MM.1S (cell line): ENCODE measurements around the gene SMIM33.

ENCODE experiments used
- DNase-seq: peaks from one replicate; pipeline ENCODE4 v3.0.0-alpha.2; 2015
- H2AFZ ChIP-seq: fragments of 300-600 bp; sonication (generic); 2 replicates; pipeline ENCODE4 v1.6.0; 2016; ENCODE audit warnings: antibody characterized with exemption, low read length
- H3F3A ChIP-seq: fragments of 300-600 bp; sonication (generic); 2 replicates; pipeline ENCODE4 v1.6.1; 2016; ENCODE audit warnings: mild to moderate bottlenecking, antibody characterized with exemption, low read length, moderate library complexity, mixed read lengths; ENCODE audit not compliant: insufficient read depth
- H3K27ac ChIP-seq: fragments of 300-600 bp; sonication (generic); 2 replicates; pipeline ENCODE4 v1.5.1; 2016; ENCODE audit warnings: mild to moderate bottlenecking, low read length
- H3K27me3 ChIP-seq: fragments of 300-600 bp; sonication (generic); replicated peaks from 2 replicates; pipeline ENCODE4 v1.6.0; 2016; ENCODE audit warnings: low read length; ENCODE audit not compliant: insufficient read depth
- H3K36me3 ChIP-seq: fragments of 300-600 bp; sonication (generic); replicated peaks from 2 replicates; pipeline ENCODE4 v1.6.1; 2016; ENCODE audit warnings: mild to moderate bottlenecking, low read length, mixed read lengths; ENCODE audit not compliant: insufficient read depth
- H3K4me1 ChIP-seq: fragments of 300-600 bp; sonication (generic); 2 replicates; pipeline ENCODE4 v1.6.1; 2016; ENCODE audit warnings: low read length, mixed read lengths
- H3K4me2 ChIP-seq: fragments of 300-600 bp; sonication (generic); 2 replicates; pipeline ENCODE4 v1.6.0; 2016; ENCODE audit warnings: low read depth, low read length
- H3K4me3 ChIP-seq: fragments of 300-600 bp; sonication (generic); 2 replicates; pipeline ENCODE4 v1.5.1; 2016; ENCODE audit warnings: low read length, mixed read lengths
- H3K79me2 ChIP-seq: fragments of 300-600 bp; sonication (generic); 2 replicates; pipeline ENCODE4 v1.6.1; 2016; ENCODE audit warnings: mixed run types, low read length, mixed read lengths
- H3K9ac ChIP-seq: fragments of 300-600 bp; sonication (generic); 2 replicates; pipeline ENCODE4 v1.6.1; 2016; ENCODE audit warnings: low read length, mixed read lengths
- H3K9me2 ChIP-seq: fragments of 300-600 bp; sonication (generic); replicated peaks from 2 replicates; pipeline ENCODE4 v1.6.1; 2016; ENCODE audit warnings: mild to moderate bottlenecking, low read length, mixed read lengths; ENCODE audit not compliant: insufficient read depth
- H3K9me3 ChIP-seq: fragments of 300-600 bp; sonication (generic); replicated peaks from 2 replicates; pipeline ENCODE4 v1.6.1; 2016; ENCODE audit warnings: mild to moderate bottlenecking, low read length, mixed read lengths; ENCODE audit not compliant: insufficient read depth
- H4K20me1 ChIP-seq: fragments of 300-600 bp; sonication (generic); 2 replicates; pipeline ENCODE4 v1.6.1; 2016; ENCODE audit warnings: mild to moderate bottlenecking, low read length, moderate library complexity, mixed read lengths; ENCODE audit not compliant: insufficient read depth
- EZH2 ChIP-seq: fragments of 300-600 bp; sonication (generic); optimal IDR thresholded peaks from 2 replicates; pipeline ENCODE3; 2017; ENCODE audit warnings: low read depth, mild to moderate bottlenecking, antibody characterized with exemption, low read length, mixed read lengths
- TF ChIP-seq, protein P1 (sequence below): fragments of 300-600 bp; sonication (generic); IDR thresholded peaks from 2 replicates; pipeline ENCODE4 v1.5.1; 2016; ENCODE audit warnings: antibody characterized with exemption, low read length, mixed read lengths

The SMIM33 gene

GRCh38 chr5:139517683-139518564, 47.1 kb downstream of the SMIM33 start:
- H3F3A ChIP-seq: peaks cover 2% of the 10 kb centered on the region; the same call in 1 of the 2 replicates
- H3K27ac ChIP-seq: peak overlapping the region; percentile 21; the same call in 1 of the 2 replicates

More at GRCh38 chr5:139517683-139518564, 47.1 kb downstream of the SMIM33 start:
- peak; percentile 85 for DNase-seq
- Histone ChIP-seq H3K4me3 (peak overlapping the region; percentile 76), H3K4me2 (peak overlapping the region; percentile 100), H3K9me3 (no peaks in the 10 kb centered on the region), H3K27me3 (no peaks in the 10 kb centered on the region), H2AFZ (peak overlapping the region; percentile 98), H3K9me2 (no peaks in the 10 kb centered on the region), H3K79me2 (no peaks in the 10 kb centered on the region), H3K4me1 (no peaks in the 10 kb centered on the region; the same call in 1 of the 2 replicates), H4K20me1 (no peaks in the 10 kb centered on the region), H3K9ac (peak overlapping the region; percentile 83), H3K36me3 (no peaks in the 10 kb centered on the region)
- TF ChIP-seq EZH2: no peak
- TF ChIP-seq, protein P1, sequence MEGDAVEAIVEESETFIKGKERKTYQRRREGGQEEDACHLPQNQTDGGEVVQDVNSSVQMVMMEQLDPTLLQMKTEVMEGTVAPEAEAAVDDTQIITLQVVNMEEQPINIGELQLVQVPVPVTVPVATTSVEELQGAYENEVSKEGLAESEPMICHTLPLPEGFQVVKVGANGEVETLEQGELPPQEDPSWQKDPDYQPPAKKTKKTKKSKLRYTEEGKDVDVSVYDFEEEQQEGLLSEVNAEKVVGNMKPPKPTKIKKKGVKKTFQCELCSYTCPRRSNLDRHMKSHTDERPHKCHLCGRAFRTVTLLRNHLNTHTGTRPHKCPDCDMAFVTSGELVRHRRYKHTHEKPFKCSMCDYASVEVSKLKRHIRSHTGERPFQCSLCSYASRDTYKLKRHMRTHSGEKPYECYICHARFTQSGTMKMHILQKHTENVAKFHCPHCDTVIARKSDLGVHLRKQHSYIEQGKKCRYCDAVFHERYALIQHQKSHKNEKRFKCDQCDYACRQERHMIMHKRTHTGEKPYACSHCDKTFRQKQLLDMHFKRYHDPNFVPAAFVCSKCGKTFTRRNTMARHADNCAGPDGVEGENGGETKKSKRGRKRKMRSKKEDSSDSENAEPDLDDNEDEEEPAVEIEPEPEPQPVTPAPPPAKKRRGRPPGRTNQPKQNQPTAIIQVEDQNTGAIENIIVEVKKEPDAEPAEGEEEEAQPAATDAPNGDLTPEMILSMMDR: peak; percentile 92
